ENCODE results near the gene ZNF579.
A peak's percentile ranks its signal among the peaks of the same experiment; 100 is the strongest.

The ZNF579 gene

GRCh38 chr19:55611300-55611982 lies 30.8 kb upstream of the ZNF579 start:
- no peak for DNase-seq

GRCh38 chr19:55609326-55609725 lies 28.7 kb upstream of the ZNF579 start:
- no peak for DNase-seq

GRCh38 chr19:55606817-55607216 lies 26.2 kb upstream of the ZNF579 start:
- no peak for DNase-seq

DNA sequence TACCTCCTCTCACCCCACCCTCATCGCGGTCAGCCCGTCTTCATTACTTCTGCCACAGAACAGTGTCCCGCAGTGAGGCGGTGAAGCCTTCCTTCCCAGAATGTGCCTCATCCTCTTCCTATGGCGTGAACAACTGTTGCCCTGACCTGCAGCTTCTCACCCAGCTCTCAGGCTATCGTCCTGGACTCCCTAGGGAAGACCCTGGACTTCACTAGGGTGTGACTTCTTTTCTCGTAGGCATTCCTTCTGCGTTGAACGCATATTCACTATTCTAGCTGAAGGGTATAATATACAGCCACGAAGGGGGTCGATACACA lies 25.8 kb upstream of the ZNF579 start:
- DNase-seq: no peak

DNA sequence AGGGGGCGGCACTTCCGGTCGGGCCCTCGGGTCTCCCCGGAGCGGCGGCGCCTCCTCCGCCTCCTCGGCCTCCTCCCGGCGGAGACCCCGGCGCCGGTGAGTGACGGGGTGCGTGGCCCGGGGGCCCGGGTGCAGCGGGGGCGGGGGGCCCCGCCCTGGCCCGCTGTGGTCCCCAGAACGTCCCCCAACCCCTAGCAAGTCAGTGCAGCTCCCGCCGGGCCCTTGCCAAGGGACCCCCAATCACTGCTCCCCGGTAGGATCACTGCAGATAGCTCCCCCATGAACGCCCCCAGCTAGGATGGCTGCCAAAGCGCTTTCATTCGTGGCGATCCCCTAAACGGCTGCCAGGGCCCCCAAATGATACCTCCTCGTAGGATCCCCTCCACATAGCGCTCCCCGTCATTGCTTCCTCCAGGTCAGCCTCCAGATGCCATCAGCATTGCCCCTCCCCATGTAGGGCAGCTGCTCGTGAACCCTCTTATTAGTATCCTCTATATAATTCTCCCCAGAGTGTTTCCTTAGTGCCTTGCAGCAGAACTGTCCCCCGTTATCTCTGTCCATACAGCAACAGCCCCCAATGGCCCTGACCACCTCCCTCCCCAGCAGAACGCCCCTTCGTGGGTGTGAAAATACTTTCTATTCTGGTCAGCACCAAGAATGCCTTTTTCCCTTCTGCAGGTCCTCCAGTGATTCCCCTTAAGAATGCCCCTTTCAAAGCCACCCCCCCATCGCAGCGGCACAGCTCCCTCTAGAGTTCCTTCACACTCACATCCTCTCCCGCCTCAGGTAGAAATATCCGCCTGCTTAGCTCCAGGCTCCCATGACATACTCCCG lies 25.2 kb upstream of the ZNF579 start, which contains the start of gene ZNF865:
Gene ZNF865, plus strand, starts transcription at position 11 of the 834 bp plus-strand sequence. CDS start 7,972 bp downstream, outside the sequence.
- peak; percentile 68 to 73 for DNase-seq

DNA sequence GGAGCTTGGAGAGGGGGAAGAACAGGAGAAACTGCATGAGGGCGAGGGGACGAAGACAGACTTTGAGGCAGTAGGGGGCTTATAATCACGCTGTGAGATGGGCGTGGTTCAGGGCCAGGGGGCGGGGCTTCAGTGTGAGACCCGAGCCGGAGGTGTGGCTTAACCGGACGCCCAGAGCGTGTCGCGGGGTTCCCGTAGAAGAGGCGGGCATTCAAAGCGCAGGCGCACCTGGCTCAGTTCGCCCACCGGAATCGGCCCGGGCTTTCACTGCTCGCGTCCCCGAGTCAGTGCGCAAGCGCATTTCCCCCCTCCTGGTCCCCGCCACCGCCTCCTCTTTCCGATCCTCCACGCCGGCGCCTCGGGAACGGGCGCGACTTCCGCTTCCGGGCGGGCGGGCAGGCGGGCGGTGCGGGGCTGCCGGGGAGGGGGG lies 24.6 kb upstream of the ZNF579 start:
- peak; percentile 98 to 99 for DNase-seq

GRCh38 chr19:55603581-55604292 lies 23.1 kb upstream of the ZNF579 start:
- DNase-seq: no peak

DNA sequence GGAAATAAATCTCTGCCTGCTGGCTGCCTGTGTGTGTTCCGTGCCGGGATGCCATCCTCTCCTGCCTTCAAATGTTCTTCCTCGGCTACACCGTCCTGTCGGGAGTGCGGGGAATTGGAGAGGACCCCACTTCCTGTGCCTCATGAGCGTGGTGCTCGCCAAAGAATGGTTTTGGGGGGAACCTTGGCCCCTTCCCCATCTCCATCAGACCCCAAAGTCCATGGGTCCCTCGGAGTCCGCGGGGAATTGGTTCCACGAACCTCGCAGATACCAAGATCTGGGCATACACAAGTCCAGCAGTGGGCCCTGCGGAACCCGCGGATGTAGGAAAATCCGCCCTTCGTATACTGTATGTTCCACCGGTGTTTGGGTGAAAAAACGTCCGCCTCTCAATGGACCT lies 22.5 kb upstream of the ZNF579 start:
- no peak for DNase-seq

DNA sequence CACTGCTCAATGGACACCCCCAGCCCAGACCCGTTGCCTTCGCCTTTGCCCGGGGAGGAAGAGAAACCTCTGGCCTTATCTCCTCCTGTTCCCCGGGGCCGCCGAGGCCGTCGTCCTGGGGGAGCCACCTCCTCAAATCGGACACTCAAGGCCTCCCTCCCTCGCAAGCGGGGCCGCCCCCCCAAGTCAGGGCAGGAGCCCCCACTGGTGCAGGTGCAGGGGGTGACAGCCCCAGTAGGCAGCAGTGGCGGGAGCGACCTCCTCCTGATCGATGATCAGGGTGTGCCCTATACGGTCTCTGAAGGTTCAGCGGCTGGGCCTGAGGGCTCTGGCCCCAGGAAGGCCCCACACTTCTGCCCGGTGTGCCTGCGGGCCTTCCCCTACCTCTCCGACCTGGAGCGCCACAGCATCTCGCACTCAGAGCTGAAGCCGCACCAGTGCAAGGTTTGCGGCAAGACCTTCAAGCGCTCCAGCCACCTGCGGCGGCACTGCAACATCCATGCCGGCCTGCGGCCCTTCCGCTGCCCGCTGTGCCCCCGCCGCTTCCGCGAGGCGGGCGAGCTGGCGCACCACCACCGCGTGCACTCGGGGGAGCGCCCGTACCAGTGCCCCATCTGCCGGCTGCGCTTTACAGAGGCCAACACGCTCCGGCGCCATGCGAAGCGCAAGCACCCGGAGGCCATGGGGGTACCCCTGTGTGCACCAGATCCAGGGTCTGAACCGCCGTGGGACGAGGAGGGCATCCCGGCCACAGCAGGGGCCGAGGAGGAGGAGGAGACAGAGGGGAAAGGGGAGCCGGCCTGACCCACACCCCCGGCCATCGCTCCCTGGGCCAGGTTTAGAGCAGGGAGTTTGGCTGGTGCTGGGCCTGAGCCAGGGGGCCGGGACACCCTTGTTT lies 21.7 kb upstream of the ZNF579 start:
- DNase-seq: no peak

GRCh38 chr19:55601084-55601483 lies 20.4 kb upstream of the ZNF579 start:
- DNase-seq: peak; percentile 44 to 62

- DNase-seq: no peak
Observed at GRCh38 chr19:55600662-55601028, 20.0 kb upstream of the ZNF579 start.

- DNase-seq: peak; percentile 80 to 88
Observed at GRCh38 chr19:55599842-55600661, 19.4 kb upstream of the ZNF579 start, which contains the start of gene ZNF524. ZNF524 (plus strand) TSS chr19:55600288; CDS start chr19:55602113, 1,825 bp downstream.

DNA sequence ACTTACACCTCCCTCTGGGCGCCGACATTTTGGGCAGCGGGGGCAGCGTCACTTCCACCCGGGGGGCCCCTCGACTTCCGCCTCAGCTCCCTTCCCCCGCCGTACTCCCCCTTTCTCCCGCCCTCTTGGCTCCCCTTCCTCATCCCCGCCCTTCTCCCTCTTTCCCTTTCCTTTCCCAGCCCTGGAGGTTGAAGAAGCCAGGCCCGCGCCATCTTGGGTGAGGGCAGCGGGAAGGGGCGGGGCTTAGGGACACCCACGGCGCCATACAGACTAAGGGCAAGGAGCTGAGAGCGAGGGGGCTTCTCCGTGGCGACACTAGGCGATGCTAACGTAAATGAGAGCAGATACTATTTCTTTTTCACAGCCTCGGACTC lies 18.8 kb upstream of the ZNF579 start, which contains the start of gene FIZ1:
Gene FIZ1, minus strand, starts transcription at position 50 of the 374 bp plus-strand sequence. CDS start 1,652 bp downstream, outside the sequence.
- DNase-seq: peak; percentile 97 to 99

GRCh38 chr19:55598719-55599467 lies 18.2 kb upstream of the ZNF579 start:
- peak; percentile 95 to 98 for DNase-seq

- DNase-seq: no peak
Observed at GRCh38 chr19:55598034-55598433, 17.4 kb upstream of the ZNF579 start.

GRCh38 chr19:55597501-55597921 lies 16.9 kb upstream of the ZNF579 start:
- no peak for DNase-seq

GRCh38 chr19:55596304-55596703 lies 15.7 kb upstream of the ZNF579 start:
- no peak for DNase-seq

- DNase-seq: no peak
Observed at GRCh38 chr19:55594996-55595545, 14.4 kb upstream of the ZNF579 start.

- DNase-seq: no peak
Observed at GRCh38 chr19:55593096-55593772, 12.6 kb upstream of the ZNF579 start.
